SIG-M5 treated with dmso at 0.1 percent for 504 hours (cell line): ENCODE results near the gene ZNF213.
"Not testable (repeated sequence)": the region's sequence is repeated elsewhere in the genome, so short reads cannot be mapped to it uniquely, and the experiment has no call there.

Source experiments
- DNase-seq: peaks from one replicate; lab custom pipeline; 2025; ENCODE audit not compliant: unreplicated experiment; lab: John Stamatoyannopoulos, UW

The ZNF213 gene

DNA sequence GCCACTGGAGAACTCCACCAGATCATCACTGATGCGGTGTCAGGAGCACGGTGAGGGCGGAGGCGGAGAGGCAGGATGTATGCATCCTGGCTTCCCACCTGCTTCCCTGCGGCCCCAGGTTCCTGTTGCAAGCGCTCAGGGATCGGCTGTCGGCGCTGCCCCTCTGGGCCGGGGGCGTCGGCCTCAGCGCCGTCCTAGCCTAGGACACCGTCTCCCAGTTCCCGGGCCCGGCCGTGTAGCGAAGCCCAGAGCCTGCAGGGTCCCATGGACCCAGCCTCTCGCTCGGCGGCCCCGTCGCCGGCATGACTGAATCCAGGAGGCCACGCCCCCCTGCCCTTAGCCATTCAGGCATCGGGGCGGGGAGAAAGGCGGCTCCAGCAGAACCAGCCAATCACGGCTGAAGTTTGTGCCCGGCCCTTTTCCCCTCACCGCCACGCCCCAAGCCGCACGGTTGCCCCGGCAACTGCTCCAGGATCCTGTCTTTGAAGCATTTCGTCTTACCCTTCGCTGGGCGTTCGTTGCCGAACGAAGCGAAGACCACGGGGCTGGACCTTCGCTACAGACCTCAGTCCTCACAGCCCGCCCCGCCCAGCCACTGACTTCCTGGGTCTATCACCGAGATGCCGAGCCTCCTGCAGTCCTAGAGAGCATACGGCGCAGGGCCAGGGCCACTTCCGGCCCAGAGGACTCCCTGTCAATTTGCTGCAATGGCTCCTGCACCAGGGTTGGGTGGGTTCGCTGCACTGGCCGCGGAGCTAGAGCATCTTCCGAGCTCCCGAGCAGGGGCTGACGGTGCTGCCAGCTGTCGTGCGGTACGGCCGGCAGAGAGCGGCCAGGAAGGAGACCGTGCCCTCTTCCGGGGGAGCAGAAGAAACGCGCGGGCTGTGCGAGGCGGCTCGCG, 10.6 kb upstream of the ZNF213 start:
- DNase-seq = peak; percentile 94

DNA sequence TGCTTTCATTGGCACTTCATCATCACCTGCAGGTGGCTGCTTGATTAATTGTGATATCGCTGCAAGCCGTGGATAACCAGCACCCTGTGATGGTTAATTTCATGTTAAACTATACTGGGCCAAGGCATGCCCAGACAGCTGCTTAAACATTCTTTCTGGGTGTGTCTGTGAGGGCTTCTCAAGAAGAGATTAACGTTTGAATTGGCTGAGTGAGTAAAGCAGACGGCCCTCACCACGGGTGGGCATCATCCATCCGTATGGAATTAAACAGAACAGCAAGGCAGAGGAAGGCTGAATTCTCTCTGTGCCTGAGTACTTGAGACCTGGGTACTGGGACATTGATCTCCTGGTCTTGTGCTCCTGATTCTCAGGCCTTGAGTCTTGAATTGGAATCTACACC, 7.1 kb upstream of the ZNF213 start:
- DNase-seq = no peak

DNA sequence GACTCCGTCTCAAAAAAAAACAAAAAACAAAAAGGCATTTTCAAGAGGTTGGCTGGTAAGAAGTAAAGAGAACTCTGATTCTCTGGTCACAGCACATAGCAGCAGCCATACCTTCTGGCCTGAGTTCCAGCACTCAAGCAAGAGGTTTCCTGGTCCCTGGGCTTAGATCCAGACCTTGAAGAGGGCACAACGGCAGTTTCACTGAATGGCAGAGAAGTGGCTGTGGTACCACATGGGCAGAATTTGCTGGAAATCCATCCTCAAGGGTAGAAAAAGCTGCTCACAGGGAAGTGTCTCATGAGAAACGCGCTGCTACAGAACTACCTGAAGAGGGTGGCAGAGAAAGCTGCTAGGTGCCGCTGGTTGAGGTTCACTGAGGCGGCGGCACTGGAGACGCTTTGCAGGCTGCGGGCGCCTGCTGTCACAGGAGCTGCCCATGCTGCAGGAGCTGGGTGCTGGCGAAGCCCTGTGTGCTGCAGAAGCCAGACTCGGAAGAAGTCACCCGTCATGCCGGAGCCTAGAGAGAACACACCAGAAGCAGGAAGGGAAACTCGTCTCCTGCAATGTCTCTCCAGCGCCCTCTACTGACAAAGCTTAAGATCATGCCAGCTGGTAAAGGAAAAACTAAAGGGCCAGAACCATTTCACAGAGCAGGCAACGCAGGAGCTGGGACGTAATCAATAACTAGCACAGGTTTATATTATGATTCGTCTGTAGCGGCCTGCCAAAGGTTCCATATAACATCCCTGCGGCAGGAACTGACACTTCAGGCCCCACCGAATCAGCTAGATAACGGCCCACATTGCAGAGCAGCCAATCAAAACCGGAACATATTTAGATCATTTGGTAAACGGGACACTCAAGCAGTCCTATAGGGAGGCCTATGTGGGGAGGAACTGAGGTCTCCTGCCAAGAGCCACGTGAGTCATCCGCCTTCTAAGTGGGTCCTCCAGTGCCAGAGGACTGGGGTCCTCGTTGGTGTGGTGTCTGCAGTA, 5.4 kb upstream of the ZNF213 start:
- DNase-seq = peak; percentile 91

DNA sequence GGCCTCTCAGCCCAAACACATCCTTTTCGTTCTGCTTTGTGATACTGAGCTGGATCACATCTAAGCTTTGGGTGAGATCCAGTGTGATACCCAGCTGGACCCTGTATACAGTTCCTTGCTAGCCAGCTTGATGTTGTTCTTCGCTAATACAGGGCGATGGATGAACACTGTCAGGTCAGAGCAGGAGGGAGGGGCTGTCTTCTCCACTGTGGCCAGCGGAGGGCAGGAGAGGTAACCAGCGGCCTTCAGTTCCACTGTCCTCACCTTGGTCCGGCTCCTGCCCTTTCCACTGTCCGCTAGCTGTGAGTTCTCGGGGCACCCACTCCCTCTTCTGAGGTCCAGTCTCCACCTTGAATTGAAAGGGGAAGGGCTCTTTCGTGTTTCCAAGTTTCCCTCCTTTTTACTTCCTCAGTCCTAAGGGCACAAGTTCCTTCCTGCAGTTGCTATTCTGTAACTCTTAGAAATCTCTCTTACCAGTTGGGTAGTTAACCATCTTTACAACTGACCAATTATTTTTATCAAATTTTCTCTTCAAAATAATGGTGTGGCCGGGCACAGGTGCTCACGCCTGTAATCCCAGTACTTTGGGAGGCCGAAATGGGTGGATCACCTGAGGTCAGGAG, 3.0 kb upstream of the ZNF213 start:
- peak; percentile 56 for DNase-seq

DNA sequence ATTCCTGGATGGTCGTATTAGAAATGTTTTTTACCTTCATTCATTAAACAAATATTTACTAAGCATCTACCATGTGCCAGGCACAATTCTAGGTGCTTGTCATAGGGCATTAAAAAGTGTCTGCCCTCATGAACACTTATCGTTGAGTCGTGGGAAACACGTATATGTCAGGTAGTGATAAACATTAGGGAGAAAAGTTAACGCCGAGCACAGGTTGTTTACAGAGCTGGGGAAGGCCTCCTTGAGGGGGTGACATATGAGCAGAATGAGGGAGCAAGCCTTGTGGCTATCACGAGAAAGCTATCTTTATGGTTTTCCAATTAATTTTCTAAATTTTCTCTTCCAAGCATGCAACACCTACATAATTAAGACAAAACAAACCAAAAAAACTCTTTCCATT, 985 bp upstream of the ZNF213 start:
- DNase-seq = no peak

DNA sequence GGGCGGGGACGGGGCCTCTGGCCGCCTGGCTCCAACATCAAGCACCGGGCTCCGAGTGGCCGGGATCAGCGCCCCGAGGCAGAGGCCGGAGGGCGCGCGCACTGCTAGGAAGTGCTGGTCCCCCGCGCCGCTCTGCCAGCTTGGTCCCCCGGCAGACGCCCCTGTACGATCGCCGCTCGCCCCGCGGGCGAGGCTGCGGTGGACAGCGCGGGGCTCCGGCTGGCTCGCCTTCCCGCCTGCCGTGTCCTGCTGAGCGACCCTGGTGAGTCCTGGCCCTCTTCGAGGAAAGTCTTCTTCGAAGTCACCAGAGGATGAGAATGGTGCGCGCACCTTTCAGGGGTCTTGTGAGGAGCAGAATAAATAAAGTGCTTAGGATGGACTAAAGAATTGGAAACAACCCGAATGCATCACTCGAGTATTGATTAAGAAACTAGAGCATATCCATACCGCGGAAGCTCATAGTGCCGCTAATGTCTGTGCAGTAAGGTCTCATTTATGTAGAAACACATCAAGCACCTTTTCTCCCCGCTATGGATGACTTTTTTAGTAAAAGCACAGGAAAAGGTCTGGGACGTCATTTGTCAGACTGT, 392 bp downstream of the ZNF213 start:
- DNase-seq = no peak

DNA sequence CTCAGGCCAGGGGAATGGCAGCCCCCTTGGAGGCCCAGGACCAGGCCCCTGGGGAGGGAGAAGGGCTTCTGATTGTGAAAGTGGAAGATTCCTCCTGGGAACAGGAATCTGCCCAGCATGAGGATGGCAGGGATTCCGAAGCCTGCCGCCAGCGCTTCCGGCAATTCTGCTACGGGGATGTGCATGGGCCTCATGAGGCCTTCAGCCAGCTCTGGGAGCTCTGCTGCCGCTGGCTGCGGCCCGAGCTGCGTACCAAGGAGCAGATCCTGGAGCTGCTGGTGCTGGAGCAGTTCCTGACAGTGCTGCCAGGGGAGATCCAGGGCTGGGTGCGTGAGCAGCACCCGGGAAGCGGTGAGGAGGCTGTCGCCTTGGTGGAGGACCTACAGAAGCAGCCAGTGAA, 2.4 kb downstream of the ZNF213 start:
- DNase-seq = no peak

DNA sequence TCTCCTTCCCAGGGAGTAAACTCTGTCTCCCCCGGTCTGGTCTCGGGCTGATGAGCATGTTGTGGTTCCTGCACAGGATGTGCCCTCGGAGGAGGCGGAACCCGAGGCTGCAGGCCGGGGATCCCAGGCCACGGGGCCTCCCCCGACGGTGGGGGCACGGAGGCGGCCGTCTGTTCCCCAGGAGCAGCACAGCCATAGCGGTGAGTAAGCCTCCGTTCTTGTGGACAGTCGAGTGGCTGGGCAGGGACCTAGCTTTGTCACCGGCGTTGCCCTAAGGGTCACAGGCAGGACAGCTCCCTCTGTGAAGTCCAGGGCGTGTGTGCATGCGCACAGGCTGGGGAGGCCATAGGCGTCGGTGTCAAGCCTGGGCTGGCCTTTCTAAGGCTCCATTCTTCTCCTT, 3.5 kb downstream of the ZNF213 start:
- DNase-seq = no peak

DNA sequence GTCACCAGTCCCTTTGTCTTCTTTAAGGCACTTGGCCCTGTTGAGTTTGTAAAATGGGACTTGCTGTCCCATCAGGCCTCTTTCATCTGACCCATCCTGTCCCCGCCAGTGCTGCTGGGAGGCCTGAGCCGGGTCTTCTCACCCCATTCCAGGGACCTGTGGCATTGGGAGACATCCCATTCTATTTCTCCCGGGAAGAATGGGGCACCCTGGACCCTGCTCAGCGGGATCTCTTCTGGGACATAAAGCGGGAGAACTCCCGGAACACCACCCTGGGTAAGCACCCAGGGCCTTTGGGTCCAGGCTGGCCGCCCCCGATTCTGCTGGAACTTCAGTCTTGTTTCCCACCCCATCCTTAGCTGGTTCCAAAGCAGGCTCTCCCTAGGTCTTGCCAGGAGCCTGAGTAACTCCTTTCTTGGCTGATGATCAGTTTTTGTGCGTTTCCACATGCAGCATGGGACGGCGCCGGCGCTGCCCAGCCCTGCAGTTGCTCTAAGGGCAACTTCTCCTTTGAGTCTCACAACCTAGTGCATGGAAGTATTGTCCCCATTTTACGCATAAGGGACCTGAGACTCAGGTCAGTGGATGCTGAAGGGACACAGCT, 4.1 kb downstream of the ZNF213 start:
- no peak for DNase-seq

DNA sequence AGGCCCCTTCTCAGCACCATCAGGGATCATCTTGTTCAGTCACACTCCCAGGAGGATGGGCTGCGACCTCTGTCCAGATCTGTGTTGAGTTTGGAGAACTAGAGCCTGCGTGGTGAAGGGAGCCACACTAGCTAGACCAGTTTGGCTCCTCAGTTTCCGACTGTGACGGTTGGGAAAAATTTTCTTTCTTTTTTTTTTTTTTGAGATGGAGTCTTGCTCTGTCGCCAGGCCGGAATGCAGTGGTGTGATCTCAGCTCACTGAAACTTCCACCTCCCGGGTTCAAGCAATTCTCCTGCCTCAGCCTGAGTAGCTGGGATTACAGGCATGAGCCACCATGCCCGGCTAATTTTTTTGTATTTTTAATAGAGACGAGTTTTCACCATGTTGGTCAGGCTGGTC, 4.7 kb downstream of the ZNF213 start:
- not testable (repeated sequence) for DNase-seq

DNA sequence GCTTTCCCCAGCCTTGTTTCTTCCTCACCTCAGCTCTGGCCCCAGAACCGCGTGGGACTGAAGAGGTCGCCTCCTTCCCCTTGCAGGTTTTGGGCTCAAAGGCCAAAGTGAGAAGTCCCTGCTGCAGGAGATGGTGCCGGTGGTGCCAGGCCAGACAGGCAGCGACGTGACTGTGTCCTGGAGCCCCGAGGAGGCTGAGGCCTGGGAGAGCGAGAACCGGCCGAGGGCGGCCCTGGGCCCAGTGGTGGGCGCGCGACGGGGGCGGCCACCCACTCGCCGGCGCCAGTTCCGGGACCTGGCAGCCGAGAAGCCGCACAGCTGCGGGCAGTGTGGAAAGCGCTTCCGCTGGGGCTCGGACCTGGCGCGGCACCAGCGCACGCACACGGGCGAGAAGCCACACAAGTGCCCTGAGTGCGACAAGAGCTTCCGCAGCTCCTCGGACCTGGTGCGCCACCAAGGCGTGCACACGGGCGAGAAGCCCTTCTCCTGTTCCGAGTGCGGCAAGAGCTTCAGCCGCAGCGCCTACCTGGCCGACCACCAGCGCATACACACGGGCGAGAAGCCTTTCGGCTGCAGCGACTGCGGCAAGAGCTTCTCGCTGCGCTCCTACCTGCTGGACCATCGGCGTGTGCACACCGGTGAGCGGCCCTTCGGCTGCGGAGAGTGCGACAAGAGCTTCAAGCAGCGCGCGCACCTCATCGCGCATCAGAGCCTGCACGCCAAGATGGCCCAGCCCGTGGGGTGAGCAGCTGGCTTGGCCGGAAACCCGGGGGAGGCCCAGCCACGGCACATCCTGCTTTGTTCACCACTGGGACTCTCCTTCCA, 6.0 kb downstream of the ZNF213 start:
- DNase-seq = no peak

DNA sequence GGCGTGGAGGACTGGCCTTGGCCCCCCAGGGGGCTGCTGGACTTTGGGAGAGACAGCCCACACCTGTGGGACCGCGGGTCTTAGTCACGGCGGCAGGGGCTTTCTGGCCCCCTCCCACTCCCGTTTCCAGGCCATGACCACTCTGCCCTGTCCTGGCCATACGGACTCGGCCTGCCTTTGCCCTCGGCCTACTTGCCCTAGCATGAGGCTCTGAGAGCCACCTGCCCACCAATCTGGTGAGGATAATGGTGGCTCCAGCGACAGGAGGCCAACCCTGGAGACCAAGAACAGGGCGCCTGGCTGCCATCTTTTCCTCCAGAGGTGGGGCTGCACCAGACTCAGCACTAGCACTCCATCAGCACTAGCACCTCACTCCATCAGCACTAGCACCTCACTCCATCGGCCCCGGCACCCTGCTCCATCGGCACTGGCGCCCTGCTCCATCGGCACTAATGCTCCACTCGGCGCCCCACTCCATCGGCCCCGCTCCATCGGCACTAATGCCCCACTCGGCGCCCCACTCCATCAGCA, 7.0 kb downstream of the ZNF213 start:
- no peak for DNase-seq

DNA sequence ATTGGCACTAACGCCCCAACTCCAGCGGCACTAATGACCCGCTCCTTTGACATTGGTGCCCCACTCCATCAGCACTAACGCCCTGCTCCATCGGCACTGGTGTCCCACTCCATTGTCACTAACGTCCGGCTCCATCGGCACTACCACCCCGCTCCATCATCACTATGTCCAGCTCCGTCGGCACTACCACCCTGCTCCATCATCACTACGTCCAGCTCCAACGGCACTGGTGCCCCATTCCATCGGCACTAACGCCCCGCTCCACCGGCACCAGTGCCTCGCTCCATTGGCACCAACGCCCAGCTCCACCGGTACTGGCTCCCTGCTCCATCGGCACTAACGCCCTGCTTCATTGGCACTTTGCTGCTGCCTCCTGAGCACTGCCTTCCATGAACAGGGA, 7.5 kb downstream of the ZNF213 start:
- DNase-seq = no peak

DNA sequence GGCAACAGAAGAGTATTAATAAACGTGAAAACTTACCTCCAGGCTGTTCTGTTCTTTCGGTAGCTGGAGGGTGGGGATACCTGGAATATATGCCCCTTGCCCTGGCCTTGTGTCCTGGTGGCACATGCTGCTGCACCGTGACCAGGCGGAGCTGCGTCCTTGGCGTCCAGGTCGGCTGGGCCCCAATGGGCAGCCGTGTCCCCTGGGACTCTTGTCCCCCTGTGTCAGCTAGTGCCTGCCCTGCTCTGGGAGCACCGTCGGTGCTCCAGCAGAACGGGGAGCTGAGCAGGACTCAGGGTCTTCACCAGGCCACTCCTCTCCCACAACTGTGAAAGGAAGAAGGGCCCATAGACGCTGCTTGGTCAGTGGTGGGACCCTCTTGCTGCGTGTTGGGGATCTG, 7.9 kb downstream of the ZNF213 start:
- no peak for DNase-seq

DNA sequence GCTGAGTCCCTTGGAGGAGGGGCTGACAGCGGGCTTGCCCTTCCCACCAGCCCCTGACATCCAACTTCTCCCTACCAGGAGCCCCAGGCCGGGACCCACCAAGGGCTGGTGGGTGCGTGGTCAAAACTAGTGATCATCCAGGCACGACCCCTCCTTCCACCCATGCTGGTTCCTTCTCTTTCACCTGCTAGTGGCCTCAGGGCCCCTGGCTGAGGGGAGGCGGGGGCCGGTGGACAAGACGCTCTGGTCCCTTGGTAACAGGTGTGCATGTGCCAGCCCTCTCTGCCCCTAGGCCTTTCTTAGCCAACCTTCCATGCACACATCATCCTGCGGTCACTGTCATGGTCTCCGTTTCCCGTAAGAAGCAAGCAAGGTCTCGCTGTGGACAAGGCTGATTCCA, 8.4 kb downstream of the ZNF213 start:
- DNase-seq = no peak

DNA sequence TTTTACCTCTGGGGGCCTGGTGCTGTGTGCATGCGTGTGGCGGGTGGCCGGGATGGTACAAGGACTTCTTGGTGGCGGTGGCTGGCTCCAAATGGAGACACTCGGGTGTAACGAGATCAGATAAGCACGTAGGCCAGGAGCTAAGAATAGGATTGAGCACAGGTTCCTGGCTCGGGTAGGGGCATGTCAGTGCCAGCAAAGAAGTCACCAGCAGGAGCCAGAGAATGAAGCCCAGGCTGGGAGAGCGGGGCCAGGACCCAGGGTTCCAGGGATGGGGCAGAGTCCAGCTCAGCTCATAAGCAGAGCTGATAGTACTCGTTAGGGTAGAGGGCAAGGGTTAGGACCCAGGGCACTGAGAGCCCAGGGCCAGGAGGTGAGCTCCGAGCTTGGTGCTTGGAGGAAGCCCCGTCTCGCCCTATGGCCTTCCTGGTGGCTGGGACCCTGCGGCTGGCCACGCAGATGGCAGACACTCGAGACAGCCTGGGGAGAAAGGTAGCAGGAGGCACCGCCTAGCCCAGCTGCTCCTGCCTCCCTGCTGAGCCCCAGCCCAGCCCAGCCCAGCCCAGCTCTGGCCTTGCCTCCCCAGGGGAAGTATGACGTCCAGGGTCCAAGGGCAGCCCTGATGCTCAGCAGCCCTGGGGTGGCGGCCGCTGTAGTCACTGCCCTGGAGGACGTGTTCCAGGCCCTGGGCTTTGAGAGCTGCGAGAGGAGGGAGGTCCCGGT, 8.9 kb downstream of the ZNF213 start:
- no peak for DNase-seq

DNA sequence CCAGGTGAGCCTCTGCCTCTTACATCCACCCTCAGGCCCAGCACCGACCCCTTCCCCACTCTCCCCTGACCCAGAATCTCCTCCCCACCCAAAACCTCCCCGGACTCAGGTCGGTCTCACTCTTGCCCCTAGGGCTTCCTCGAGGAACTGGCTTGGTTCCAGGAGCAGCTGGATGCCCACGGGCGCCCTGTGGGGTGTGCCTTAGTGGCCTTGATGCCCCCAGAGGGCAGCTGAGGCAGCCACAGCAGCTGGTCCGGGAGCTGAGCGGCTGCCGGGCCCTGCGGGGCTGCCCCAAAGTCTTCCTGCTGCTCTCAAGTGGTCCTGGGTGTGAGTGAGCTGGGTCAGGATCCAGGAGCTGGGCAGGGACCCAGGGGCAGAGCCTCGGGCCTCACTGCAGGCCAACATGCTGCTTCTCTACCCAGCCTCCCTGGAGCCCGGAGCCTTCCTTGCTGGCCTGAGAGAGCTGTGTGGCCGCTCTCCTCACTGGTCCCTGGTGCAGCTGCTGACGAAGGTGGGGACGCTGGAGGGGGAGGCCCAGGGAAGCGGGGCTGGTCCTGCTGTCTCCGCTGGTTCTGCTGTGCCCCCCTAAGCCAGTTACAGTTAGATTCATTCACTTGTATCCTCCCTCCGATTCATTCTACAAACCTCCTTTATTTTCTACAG, 9.6 kb downstream of the ZNF213 start:
- DNase-seq = no peak

DNA sequence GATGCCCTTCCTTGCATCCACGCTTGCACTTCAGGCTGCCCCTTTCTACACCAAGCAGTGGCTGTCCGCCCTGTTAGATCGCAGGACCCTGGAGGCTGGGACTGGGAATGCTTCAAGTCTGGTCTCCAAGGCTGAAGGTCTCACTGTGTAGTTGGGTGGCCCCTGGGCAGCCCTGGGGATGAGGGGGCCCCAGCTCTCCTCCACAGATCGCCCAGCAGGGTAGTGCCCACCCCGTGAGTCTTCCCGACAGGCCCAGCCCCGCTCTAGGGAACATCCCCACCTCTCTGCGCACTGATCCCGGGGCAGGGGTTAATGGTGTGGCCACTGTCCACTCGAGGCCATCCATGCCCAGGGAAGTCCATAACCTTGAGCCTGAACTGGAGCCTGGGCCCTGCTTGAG, 10.3 kb downstream of the ZNF213 start:
- DNase-seq = no peak
